Esophagus muscularis mucosa (tissue), 4 donors: ENCODE results near the gene IFI6.

ENCODE experiments used
- CTCF ChIP-seq, 3 experiments: fragments of 200-600 bp in 2 of 3; fragments of 450-650 bp in 1 of 3; sonication (generic) in 2 of 3; IDR thresholded peaks; one replicate each; pipeline ENCODE4 v1.5.1; 2017 to 2019; ENCODE audit warnings: antibody characterized with exemption in 3 of 3, mild to moderate bottlenecking in 2 of 3, moderate library complexity in 1 of 3
- EP300 ChIP-seq: sonication (generic); formaldehyde crosslinking; IDR thresholded peaks from one replicate; pipeline ENCODE4 v1.6.1; 2017; ENCODE audit warnings: antibody characterized with exemption
- POLR2A ChIP-seq: fragments of 450-650 bp; IDR thresholded peaks from one replicate; pipeline ENCODE4 v1.6.1; 2017; ENCODE audit warnings: antibody characterized with exemption, moderate library complexity, mild to moderate bottlenecking, low read depth
- POLR2AphosphoS5 ChIP-seq, 2 donors: sonication (generic); formaldehyde crosslinking; IDR thresholded peaks; one replicate each; pipeline ENCODE4 v1.6.1; 2017; ENCODE audit warnings: antibody characterized with exemption in 2 of 2

- no peak for TF ChIP-seq CTCF (IDR thresholded peaks at IDR 0.05)
- no peak for TF ChIP-seq POLR2A
- no peak for TF ChIP-seq POLR2AphosphoS5 (IDR thresholded peaks at IDR 0.05)
- no peak for TF ChIP-seq EP300
Observed at GRCh38 chr1:27686223-27686990, 14.4 kb upstream of the IFI6 start.
